Spleen (tissue), 11 donors: Measurements from ENCODE around the gene GNAI1. TPM values are rescaled to one million over a fixed set of nuclear protein-coding genes. Genes with fewer than 3 reads are reported as not detected.

ENCODE experiments used
- DNase-seq: peaks from one replicate; pipeline ENCODE4 v3.0.0-alpha.2; 2020
- H3K27ac ChIP-seq, 8 donors: fragments of 200-600 bp; sonication (generic) in 7 of 8; 1 replicate in 4 of 8; 2 replicates in 4 of 8; pipeline versions ENCODE4 v1.5.0 to v1.8.0; 2016 to 2021; ENCODE audit warnings: inconsistent platforms in 4 of 8, mild to moderate bottlenecking in 4 of 8, moderate library complexity in 1 of 8
- H3K27me3 ChIP-seq, 7 donors: fragments of 200-600 bp; sonication (generic) in 6 of 7; replicated peaks in 1 of 7; 1 replicate in 4 of 7; 2 replicates in 3 of 7; pipeline versions ENCODE4 v1.5.0 to v1.8.0; 2016 to 2021; ENCODE audit warnings: inconsistent platforms in 3 of 7, mild to moderate bottlenecking in 1 of 7
- H3K36me3 ChIP-seq, 6 donors: fragments of 200-600 bp; sonication (generic) in 5 of 6; 1 replicate in 4 of 6; 2 replicates in 2 of 6; pipeline versions ENCODE4 v1.5.0 to v1.8.0; 2016 to 2021; ENCODE audit warnings: inconsistent platforms in 2 of 6
- H3K4me1 ChIP-seq, 6 donors: fragments of 200-600 bp; sonication (generic) in 5 of 6; 1 replicate in 3 of 6; 2 replicates in 3 of 6; pipeline versions ENCODE4 v1.5.0 to v1.8.0; 2016 to 2021; ENCODE audit warnings: inconsistent platforms in 3 of 6
- H3K4me3 ChIP-seq, 8 donors: fragments of 200-600 bp; sonication (generic) in 7 of 8; 1 replicate in 4 of 8; 2 replicates in 4 of 8; pipeline versions ENCODE4 v1.5.0 to v1.8.0; 2016 to 2021; ENCODE audit warnings: inconsistent platforms in 4 of 8, mild to moderate bottlenecking in 4 of 8, moderate library complexity in 2 of 8
- H3K9me3 ChIP-seq, 8 donors: fragments of 200-600 bp; sonication (generic) in 7 of 8; 1 replicate in 4 of 8; 2 replicates in 4 of 8; pipeline versions ENCODE4 v1.5.0 to v1.8.0; 2016 to 2021; ENCODE audit warnings: inconsistent platforms in 4 of 8
- POLR2A ChIP-seq, 3 donors: fragments of 450-650 bp; IDR thresholded peaks; one replicate each; pipeline ENCODE4 v1.5.1; 2017; ENCODE audit warnings: antibody characterized with exemption in 3 of 3, mild to moderate bottlenecking in 1 of 3
- POLR2AphosphoS5 ChIP-seq, 3 donors: sonication (generic); formaldehyde crosslinking; IDR thresholded peaks; one replicate each; pipeline ENCODE4 v1.5.1; 2017; ENCODE audit warnings: antibody characterized with exemption in 3 of 3
- WGBS, 5 donors: extraction: QIAGEN DNeasy Blood & Tissue Kit in 3 of 5; methylation state at CpG; one replicate each; pipeline versions ENCODE4 v1.1.5 to v1.1.7; 2013 to 2018; 5-methylcytosine and 5-hydroxymethylcytosine counted together
- intact Hi-C: fragments of 100-400 bp; cut with DNase I; formaldehyde crosslinking; loops from one replicate; pipeline ENCODE4 v1.15.0; 2023; ENCODE audit warnings: low total_unique reads
- polyA plus RNA-seq, 3 donors: library from polyadenylated mRNA; stranded (reverse); fragments of 200-250 nt; gene quantifications; one replicate each; pipeline ENCODE4 v1.2.1, GENCODE V29; 2013
- total RNA-seq, 7 donors: library from RNA; depleted of rRNA in 3 of 7; stranded (reverse); fragments of >200 nt in 3 of 7; fragmentation: NEBNext Ultra II Directional in 4 of 7; extraction: Animal tissue kit (Norgen Biotek cat#: 25700) in 4 of 7; gene quantifications; one replicate each; pipeline versions ENCODE4 v1.1.0 to v1.2.1, GENCODE V29; 2016 to 2021
- TF ChIP-seq, protein P1 (sequence below), 11 experiments: fragments of 200-600 bp in 7 of 11; fragments of 450-650 bp in 4 of 11; sonication (generic) in 4 of 11; IDR thresholded peaks in 8 of 11; conservative IDR thresholded peaks in 3 of 11; 1 replicate in 7 of 11; 2 replicates in 4 of 11; pipeline versions ENCODE4 v1.4.0 to v1.8.0; 2016 to 2021; ENCODE audit warnings: antibody characterized with exemption in 11 of 11, inconsistent platforms in 4 of 11, mild to moderate bottlenecking in 1 of 11
- donor health status: healthy with polysubstance abuse.
- donor health status: DM: no; HTN: no; CAD: no; lungs with moderate emphysema.
- donor health status: DM: no; HTN: no; CAD: no.
- donor health status: Bipolar disorder and iron deficiency.
- donor health status: healthy.
- donor health status: DM: no; HTN: no; CAD: no.
- donor health status: DM: yes; HTN: yes; CAD: no.

Gene GNAI1
- total and polyA plus RNA-seq, 10 donors: 2.5 to 16.3 (median 12.2) TPM

DNA sequence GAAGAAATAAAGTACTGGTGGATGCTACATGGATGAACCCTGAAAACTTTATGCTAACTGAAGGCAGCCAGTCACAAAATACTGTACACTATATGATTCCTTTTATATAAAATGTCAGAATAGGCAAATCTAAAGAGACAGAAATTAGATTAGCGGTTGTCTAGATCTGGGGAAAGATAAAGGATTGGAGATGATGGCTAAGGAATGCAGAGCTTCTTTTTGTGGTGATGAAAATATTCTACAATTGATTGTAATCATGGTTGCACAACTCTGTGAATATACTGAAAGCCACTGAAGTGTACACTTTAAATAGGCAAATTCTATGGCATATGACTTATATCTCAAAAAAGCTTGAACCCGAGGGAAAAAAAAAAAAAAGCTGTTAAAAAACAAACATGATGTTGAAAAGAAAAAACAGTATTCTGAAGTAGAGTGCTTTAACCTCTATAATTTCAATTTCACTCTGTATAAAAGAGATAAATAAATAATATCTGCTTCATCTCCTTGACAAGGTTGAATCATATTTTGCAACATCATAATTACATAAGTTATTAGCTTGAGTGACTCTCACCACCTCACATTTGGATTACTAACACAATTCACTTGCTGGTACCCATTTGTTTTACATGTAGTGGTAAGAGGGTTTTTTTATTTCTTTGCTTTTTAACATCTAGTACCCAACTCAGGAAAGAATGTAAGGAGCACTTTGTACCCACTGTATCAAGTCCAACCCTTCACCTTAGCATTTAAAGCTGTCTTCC is 2.8 kb upstream of the GNAI1 start:
- Histone ChIP-seq H3K27ac (no peak overlapping the region), H3K4me3 (no peak overlapping the region), H3K36me3 (no peaks in the 10 kb centered on the region), H3K9me3 (no peaks in the 10 kb centered on the region), H3K27me3 (peaks cover 0 to 36% (median 7%) of the 10 kb centered on the region in 7 donors), H3K4me1 (peaks cover 0 to 27% (median 11%) of the 10 kb centered on the region in 6 donors)
- intact Hi-C loops: no loop called here
- no peak for DNase-seq
- no peak for TF ChIP-seq POLR2AphosphoS5 (IDR thresholded peaks at IDR 0.05)
- TF ChIP-seq, protein P1, sequence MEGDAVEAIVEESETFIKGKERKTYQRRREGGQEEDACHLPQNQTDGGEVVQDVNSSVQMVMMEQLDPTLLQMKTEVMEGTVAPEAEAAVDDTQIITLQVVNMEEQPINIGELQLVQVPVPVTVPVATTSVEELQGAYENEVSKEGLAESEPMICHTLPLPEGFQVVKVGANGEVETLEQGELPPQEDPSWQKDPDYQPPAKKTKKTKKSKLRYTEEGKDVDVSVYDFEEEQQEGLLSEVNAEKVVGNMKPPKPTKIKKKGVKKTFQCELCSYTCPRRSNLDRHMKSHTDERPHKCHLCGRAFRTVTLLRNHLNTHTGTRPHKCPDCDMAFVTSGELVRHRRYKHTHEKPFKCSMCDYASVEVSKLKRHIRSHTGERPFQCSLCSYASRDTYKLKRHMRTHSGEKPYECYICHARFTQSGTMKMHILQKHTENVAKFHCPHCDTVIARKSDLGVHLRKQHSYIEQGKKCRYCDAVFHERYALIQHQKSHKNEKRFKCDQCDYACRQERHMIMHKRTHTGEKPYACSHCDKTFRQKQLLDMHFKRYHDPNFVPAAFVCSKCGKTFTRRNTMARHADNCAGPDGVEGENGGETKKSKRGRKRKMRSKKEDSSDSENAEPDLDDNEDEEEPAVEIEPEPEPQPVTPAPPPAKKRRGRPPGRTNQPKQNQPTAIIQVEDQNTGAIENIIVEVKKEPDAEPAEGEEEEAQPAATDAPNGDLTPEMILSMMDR (IDR thresholded peaks at IDR 0.05 in 8 of 11, conservative IDR thresholded peaks at IDR 0.05 in 3 of 11): no peak
- no peak for TF ChIP-seq POLR2A (IDR thresholded peaks at IDR 0.05)
- WGBS, 5 donors: 67 to 77% (median 69%) methylated on average over 2 of the region's 2 CpGs

DNA sequence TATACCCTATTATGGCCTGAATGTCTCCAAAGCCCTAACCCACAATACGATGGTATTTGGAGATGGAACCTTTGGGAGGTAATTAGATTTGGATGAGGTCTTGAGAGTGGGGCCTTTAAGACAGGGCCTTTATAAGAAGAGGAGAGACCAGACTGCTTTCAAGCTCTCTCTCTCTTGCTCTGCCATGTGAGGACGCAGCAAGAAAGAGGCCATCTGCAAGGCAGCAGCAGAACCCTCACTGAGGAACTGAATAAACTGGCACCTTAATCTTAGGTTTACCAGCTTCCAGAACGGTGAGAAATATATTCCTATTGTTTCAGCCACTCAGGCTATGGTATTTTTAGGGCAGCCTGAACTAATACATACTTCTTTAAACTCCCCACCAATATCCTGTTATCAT is 2.0 kb upstream of the GNAI1 start:
- no peaks in the 10 kb centered on the region for H3K9me3 ChIP-seq
- no peak overlapping the region for H3K4me3 ChIP-seq
- DNase-seq: no peak
- no peaks in the 10 kb centered on the region for H3K36me3 ChIP-seq
- intact Hi-C loops: no loop called here
- no peak overlapping the region for H3K27ac ChIP-seq
- WGBS, 5 donors: 54 to 62% (median 58%) methylated on average over 3 of the region's 3 CpGs
- peaks cover 0 to 28% (median 11%) of the 10 kb centered on the region in 6 donors for H3K4me1 ChIP-seq
- TF ChIP-seq, protein P1 (IDR thresholded peaks at IDR 0.05 in 8 of 11, conservative IDR thresholded peaks at IDR 0.05 in 3 of 11): no peak
- TF ChIP-seq POLR2AphosphoS5 (IDR thresholded peaks at IDR 0.05): no peak
- no peak for TF ChIP-seq POLR2A (IDR thresholded peaks at IDR 0.05)
- H3K27me3 ChIP-seq: peaks cover 0 to 43% (median 10%) of the 10 kb centered on the region in 7 donors

DNA sequence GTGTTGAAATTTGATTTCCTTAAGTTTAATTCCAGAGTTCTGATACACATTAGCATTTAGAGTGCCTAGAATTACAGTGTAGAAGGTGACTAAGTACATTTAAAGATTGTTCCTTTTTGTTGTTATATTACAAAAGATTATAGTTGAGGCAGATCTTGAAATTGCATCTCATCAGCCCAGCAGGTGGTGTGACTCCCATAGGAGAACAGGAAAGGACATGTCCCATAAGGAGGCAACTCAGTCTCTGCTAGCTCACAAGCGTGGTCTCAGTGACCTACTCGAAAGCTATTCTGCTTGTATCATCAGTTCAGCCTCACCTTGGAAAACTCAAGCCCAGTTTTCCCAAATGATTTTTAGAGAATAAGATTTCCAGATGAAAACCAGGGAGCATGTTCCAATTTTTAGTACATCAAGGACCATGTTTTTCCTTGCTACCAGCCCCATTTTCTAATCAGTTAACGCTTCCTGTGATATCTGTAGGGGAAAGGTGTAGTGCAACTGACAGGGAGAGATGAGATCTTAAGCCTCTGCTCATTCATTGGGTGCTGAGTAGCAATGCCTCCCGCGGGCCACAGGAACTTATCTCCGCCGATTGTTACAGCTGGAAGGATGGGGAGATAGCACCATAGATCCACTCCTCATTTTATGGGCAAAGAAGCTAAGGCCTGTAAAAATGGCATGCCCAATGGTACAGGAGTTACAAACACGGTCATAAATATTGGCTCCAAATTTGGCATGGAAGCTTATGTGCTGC is 1.1 kb upstream of the GNAI1 start:
- 60 to 73% (median 67%) methylated on average over 8 of the region's 8 CpGs for WGBS, 5 donors
- H3K36me3 ChIP-seq: no peaks in the 10 kb centered on the region
- no peak for DNase-seq
- H3K4me1 ChIP-seq: peaks cover 0 to 28% (median 12%) of the 10 kb centered on the region in 6 donors
- H3K9me3 ChIP-seq: no peaks in the 10 kb centered on the region
- peak overlapping the region in 1 of 8 donors; percentile 64 for H3K27ac ChIP-seq
- H3K4me3 ChIP-seq: peak overlapping the region in 2 of 8 donors; percentile 64 to 85
- peaks cover 0 to 45% (median 10%) of the 10 kb centered on the region in 7 donors for H3K27me3 ChIP-seq
- TF ChIP-seq, protein P1 (IDR thresholded peaks at IDR 0.05 in 8 of 11, conservative IDR thresholded peaks at IDR 0.05 in 3 of 11): no peak
- no peak for TF ChIP-seq POLR2A (IDR thresholded peaks at IDR 0.05)
- TF ChIP-seq POLR2AphosphoS5 (IDR thresholded peaks at IDR 0.05): no peak
- intact Hi-C loops: no loop called here

DNA sequence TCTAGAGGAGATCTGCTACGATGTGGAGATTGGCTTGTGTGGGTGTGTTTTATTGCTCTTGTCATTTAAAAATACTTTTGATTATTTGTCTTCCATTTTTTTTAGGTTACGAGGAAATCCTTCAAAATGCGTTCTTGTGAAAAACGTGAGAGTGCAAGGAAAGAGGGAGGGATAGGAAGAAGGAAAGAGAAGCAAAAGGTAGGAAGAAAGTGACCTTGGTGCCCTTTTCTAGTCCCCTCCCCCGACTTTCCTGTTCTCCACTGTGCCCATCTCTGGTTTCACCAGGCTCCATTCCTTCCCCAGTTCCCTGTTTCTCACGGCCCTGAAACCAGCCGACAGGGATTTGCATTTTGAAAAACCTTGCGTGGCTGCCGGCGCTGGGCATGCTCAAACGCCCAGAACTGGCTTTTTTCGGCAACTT is 506 bp upstream of the GNAI1 start:
- H3K4me3 ChIP-seq: peak overlapping the region in 7 of 8 donors; percentile 50 to 85 (median 64)
- H3K4me1 ChIP-seq: peaks cover 0 to 32% (median 14%) of the 10 kb centered on the region in 6 donors
- intact Hi-C loops: no loop called here
- H3K27me3 ChIP-seq: peaks cover 0 to 45% (median 10%) of the 10 kb centered on the region in 7 donors
- DNase-seq: no peak
- H3K9me3 ChIP-seq: no peaks in the 10 kb centered on the region
- WGBS, 5 donors: 10 to 17% (median 13%) methylated on average over 12 of the region's 12 CpGs
- H3K27ac ChIP-seq: peak overlapping the region in 6 of 8 donors; percentile 64 to 86 (median 80)
- no peaks in the 10 kb centered on the region for H3K36me3 ChIP-seq
- TF ChIP-seq POLR2A (IDR thresholded peaks at IDR 0.05) (no peak), POLR2AphosphoS5 (IDR thresholded peaks at IDR 0.05) (no peak)
- TF ChIP-seq, protein P1 (IDR thresholded peaks at IDR 0.05 in 8 of 11, conservative IDR thresholded peaks at IDR 0.05 in 3 of 11): no peak
